IPS-18c (cell line): ENCODE measurements around the gene EIF4EBP2.

Experiments used
- H3K4me3 ChIP-seq: 2 replicates; pipeline ENCODE4 v1.7.0; 2013; ENCODE audit warnings: low read depth, mild to moderate bottlenecking, low read length, moderate library complexity; ENCODE audit not compliant: insufficient read depth
- H3K9me3 ChIP-seq: one replicate; pipeline ENCODE4 v1.6.1; 2013; ENCODE audit warnings: mild to moderate bottlenecking, low read length, moderate library complexity; ENCODE audit not compliant: control insufficient read depth, insufficient read depth

EIF4EBP2 gene

DNA sequence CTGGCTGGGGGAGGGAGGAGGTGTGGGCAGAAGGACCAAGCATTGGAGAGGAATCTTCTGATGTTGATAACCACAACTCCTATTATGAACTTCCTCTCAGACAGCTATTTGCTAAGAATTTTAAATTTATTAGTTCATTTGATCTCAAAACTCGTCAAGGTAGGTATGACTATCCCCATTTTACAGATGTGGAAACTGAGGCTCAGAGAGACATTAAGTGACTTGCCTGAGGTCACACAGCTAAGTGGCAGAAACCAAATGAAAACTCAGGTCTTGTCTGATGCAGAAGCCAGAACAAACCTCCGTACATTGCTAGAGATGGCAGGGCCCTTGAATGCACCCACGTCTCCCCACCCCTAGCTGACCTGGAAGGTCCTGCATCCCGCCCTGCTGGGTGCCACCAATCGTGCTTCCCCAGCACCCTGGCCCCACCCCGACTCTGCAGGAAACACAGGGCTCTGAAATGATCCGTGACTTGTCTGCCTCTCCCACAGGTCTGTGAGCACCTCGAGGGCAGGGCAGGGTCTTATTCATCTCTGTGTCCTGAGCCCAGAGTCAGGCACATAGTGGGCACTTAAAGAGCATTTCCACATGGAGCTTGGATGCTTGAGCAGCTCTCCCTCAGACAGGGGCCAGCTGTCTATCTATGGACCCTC lies 69.0 kb downstream of the EIF4EBP2 start:
- no peak overlapping the region for H3K4me3 ChIP-seq
- H3K9me3 ChIP-seq = no peaks in the 10 kb centered on the region

DNA sequence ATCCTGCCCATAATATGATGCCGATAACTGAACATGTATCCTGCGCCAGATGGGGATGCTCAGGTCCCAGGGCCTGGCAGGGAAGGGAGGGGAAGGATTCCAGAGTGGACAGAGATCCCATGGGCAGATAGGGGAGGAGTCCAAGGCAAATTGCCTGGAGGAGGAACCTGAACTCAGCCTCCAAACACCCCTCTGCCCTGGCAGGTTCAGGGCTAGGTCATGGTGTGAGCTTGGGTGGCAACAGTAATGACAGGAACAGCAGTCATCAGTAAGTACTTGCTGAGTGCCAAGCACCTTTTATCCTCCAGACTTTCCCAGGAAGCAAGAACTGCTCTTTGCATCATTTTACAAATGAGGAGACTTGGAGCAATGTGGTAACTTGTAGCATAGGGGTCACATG lies 70.8 kb downstream of the EIF4EBP2 start:
- Histone ChIP-seq H3K9me3 (no peaks in the 10 kb centered on the region), H3K4me3 (no peak overlapping the region)

DNA sequence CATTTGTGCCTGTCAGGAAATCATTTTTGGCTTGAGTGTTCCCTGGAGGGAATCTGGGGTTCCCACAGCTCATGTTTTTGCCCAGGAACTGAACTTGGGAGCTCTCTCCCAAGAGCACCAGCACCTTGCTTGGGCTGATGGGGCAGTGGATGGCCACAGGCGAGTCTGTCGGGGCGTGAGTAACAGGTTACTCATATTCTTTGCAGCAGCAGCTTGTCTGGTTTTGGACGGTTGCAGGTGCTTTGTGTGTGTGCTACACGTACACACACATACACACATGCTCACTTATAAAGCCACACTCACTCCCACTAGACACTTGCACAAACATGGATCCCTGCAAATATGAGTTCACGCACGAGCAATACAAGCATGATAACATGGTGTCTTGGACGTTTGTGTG lies 71.7 kb downstream of the EIF4EBP2 start:
- Histone ChIP-seq H3K4me3 (no peak overlapping the region), H3K9me3 (no peaks in the 10 kb centered on the region)

- no peak overlapping the region for H3K4me3 ChIP-seq
- no peaks in the 10 kb centered on the region for H3K9me3 ChIP-seq
Measured at GRCh38 chr10:70476249-70477035, 72.5 kb downstream of the EIF4EBP2 start.

- peak overlapping the region; percentile 77 for H3K4me3 ChIP-seq
- H3K9me3 ChIP-seq = no peaks in the 10 kb centered on the region
Measured at GRCh38 chr10:70477661-70478162, 73.8 kb downstream of the EIF4EBP2 start.
